ENCODE data around the gene PTPRG.

The PTPRG gene

DNA sequence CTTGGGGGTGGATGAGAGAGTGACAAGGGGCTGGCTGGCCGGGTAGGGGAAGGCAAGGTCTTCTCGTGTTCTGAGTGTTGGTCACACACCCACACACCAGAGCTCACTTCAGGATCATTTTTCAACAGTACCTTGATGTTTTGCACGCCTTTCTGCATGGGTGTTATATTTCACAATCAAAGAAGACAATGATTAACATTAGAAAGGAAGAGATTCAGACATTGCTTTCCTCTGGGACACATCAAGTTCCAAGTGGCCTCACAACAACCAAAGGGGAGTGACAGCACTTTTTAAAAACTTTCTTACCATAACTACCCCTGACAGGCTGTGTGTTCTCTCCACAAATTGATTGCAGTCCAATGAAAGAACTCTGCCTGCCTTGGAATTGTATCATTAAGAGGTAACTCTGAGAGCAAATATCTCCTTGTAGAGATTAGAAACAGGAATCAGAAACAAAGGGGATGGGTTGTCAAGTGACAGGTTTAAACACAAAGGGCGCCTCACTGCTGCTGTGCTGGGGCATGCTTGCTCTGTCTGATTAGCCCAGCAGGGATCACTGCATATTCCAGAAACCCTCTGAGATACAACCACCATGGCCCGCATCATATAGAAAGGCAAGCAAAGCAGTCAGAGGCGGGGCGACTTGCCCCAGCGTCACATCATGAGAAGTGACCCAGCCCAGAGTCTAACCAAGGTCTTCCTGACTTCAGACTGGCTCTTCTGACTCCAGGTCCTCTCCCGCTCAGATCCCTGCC, 581.1 kb downstream of the PTPRG start:
- no peak for DNase-seq

DNA sequence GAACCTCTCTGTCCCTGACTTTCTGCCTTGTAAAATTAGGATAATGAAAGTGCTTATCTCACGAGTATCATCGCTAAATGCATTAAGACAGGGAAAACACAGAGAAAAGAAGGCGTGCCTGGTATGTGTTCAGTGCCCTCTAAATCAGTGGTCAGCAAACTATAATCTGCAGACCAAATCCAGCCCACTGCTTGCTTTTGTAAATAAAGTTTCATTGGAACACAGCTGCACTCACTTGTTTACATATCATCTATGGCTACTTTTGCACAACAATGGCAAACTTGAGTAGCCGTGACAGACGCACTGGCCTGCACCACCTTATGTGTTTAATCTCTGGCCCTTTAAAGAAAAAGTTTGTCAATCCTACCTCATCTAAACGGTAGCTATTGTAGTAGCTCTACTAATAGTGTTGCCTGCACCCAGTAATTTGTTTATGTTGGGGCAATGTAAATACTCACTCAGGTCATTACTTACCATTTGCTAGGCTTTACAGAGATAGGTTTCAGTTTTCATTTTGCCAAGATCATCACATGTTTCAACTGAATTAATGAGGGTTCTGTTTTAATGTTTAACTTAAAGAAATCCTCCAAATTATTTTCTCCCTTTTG, 582.6 kb downstream of the PTPRG start:
- no peak for DNase-seq

DNA sequence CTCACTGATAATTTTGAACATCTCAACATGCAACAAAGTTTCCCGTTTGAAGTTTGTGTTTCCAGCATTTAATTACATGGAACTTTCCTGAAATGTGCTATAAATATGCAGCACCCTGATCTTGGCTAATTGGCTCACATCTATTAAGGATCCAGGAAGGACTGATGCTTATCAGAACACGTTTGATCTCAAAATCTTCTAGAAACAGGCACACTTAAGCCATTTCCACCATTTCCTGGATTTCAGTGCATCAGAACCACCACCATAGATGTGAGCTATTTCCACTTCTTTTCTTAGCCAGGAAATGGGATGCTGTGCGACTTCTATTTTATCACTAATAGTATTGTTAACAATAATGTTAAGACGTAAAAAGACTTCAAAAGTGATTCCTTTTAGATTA, 583.1 kb downstream of the PTPRG start:
- DNase-seq = no peak

DNA sequence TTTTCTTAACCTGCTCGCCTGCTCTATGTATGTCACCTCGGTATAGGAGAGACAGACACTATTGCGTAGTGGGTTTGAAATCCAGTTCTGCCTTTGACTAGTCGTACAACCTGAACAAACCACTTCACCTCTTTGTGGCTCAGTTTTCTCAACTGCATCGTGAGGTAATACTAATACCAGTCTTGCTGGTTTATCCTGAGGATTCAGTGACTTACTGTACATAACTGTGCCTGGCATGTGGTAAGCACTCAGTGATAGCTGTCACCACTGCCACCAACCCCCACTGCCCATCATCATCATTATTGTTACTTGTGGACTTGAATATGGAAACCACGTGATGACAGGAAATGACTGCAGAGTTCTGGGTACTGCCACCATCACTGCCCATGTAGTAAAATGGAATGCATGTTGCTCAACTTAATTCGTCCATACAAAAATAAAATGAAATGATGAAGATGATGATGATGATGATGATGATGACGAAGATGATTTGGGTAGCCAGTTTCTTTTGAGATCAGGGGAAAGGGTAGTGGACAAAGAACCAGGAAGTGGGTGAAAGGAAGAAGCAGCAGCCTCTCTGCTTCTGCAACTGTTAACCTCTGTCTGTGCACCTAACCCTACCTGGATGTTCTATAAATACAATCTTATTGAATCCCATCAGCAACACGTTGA, 583.9 kb downstream of the PTPRG start:
- DNase-seq = no peak

DNA sequence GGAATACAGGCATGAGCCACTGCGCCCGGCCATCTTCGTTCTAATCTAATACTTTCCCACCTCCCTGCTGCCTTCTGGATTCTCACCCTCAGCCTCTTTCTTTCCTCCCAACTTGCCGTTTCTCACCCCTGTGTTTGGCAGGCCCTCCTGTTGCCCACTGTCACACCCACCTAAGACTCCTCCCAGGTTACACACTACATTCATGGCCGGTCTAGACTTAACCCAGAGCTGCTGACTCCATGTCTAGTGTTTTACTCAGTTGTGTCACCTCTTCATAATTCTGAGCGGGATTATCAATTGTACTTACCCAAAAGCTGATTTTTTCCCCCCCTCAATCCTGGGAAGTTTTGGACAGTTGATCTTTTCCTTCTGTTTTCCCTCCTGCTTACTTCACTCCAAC, 588.2 kb downstream of the PTPRG start:
- no peak for DNase-seq

DNA sequence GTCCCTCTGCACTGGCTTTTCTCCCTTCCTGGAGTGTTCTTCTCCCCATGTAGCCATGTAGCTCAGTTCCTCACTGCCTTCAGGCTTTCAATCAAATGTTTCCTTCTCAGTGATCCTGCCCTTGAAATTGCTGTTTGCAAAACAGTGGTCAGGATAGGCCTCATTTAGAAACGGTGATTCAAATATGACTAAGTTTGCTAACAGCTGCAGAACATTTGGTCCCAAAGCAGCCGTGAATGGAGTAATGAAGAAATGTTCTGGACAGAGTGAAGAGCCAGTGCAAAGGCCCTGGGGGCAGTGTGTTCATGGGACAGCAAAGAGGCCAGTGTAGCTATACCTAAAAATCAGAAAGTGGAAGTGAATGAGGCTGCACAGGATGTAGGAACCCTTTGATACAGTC, 588.6 kb downstream of the PTPRG start:
- peak; percentile 48 for DNase-seq

DNA sequence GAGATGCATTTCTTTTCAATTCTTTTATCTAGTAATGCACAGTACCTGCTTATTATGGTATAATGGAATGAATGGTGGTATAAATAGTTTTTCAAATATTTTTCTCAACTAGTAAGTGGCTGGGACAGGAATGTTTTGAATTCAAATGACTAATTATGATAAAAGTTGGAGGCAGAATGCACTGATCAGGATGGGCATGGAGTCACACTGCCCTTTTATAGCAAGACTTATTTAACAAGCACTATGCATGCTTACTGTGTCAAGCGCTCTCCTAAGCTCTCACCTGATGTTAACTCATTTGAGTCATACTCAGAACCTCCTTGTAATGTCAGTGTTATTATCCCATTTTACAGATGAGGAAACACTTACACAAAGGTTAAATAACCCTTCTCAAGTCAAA, 590.2 kb downstream of the PTPRG start:
- DNase-seq = peak; percentile 28

DNA sequence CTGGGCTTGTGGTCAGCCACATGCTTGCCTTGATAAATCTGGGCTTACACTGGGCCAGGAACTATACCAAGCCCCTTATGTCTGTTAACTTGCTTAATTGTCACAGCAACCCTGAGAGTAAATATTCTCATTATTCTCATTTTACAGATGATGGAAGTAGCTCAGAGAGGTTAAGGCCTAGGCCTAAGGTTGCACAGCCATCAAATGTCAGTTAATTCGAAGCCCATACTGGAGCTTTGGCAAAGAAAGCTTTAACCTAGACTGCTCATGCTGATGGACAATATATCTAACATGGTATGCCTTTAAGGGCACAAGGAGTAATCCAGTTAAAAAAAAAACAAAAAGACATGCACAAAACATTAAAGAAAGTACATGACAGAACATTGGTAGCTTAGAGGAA, 591.9 kb downstream of the PTPRG start:
- no peak for DNase-seq

DNA sequence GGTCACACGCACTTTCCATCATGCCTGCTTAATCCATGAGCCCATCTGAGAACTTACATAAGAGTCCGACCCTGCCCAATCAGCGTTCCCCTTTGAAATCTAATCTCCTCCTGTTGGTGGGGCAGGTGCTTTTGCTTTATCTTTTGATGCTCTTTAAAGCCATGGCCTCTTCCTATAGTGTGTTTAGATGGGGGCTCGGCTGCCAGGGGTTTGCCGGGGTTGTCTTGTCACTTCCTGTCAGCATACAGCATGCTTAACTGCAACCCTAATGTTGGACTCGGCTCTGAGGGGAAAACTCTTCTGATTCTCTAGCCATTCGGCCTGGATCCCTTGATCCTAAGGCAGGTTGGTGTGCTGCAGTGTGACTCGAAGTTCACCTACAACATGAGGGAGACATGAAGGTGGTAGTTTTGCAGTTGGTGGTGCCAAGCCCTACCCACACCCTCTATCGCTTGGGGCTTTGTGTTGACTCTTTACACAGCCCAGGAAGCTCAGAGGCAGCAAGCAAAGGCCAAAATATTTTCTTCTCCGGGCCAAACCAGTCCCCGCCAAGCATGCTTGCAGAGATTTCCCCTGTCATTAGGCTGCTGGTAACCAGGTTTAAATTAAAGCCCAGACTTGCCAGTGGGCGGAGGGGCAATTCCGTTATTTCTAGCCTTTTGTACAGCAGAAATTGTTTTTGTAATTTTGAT, 593.2 kb downstream of the PTPRG start:
- DNase-seq = no peak

DNA sequence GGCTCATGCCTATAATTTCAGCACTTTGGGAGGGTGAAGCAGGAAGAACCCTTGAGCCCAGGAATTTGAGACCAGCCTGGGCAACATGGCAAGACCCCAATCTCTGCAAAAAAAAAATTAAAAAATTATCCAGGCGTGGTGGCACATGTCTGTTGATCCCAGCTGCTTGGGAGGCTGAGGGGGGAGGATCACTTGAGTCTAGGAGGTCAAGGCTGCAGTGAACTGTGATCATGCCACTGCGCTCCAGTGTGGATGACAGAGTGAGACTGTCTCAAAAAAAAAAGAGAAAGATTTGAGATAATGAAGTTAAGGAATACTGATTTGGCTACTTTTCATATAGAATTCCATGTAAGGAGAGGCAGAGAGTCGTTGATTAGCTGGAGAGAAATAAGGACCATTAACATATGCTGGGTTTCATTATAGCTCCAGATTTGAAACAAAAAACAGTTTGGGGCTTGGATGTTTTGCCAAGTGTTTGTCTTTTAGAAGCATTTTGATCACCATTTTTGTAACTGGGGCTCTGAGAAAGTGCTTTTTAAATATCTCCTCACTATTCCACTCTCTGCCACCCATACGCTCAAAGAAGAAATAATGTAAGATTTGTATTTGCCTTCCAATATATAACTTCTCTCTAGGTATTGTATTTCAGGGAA, 597.8 kb downstream of the PTPRG start:
- no peak for DNase-seq

DNA sequence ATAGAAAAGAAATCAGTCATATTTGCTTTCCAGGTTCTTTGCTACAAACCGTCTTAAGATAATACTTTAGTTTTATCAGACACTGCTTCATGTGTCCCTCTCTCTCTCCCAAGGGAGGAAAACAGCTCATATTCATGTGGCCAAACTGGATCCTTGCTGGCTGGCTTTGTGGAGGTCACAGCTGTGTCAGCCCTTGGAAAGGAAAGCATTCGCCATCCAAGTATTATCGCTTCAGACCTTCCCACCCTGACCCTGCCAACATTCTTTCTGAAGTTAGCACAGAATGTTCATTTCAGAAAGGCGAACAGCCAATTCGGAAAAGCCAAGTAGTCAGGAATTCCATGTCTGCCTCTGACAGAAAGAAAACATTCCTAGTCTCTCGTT, 598.3 kb downstream of the PTPRG start:
- no peak for DNase-seq

DNA sequence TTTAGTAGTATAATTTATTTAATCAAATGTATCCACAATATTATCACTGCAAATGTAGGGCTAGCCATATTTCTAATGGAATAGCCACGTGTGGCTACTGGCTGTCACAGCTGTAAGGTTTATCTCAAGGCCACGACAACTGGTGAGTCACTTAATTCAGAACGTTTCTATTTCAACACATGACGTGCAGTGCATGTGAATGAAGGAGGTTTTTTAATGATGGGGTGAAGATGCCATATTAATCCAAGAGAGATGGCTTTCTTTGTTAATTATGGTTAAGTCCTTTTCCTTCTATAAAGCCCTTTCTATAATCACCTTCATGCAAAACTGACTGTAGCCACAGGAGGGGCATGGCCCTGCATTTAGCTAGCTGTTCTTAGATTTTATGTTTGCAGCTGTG, 600.0 kb downstream of the PTPRG start:
- no peak for DNase-seq

DNA sequence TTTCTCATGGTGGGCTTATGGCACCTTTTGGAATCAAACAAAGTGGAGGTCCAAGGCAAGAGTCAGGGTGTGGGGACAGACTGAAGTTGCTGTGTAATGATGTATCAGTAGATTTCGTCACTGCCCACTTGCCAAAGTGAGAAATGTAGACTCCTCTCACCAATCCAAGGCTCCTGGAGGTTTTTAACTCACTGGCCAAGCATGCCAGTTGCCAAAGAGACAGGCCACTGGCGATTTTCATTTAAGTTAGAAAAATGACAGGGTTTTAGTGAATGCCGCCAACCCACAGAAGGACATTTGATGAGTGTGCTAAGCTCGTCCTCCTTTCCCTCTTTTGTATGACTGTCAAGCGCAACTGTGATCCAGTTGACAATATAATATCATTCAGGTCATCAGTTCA, 602.8 kb downstream of the PTPRG start:
- no peak for DNase-seq

DNA sequence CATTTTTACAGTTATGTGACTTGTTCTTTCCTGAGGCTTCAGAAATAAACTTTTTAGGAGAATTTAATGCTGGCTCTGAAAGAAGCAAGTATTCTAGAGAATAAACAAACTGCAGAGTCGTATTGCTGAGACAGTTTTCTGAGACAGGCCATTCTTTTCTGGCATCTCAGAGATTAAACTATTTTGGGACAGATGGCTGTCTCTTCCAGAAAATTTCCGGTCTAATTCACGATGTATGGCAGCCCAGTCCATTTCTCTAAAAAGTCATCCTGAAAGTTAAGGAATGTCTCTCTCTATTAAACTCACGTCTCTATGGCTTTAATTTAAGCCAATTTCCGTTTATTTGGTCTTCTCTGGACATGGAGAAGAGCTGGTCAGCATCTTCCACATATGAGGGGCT, 603.4 kb downstream of the PTPRG start:
- DNase-seq = no peak

DNA sequence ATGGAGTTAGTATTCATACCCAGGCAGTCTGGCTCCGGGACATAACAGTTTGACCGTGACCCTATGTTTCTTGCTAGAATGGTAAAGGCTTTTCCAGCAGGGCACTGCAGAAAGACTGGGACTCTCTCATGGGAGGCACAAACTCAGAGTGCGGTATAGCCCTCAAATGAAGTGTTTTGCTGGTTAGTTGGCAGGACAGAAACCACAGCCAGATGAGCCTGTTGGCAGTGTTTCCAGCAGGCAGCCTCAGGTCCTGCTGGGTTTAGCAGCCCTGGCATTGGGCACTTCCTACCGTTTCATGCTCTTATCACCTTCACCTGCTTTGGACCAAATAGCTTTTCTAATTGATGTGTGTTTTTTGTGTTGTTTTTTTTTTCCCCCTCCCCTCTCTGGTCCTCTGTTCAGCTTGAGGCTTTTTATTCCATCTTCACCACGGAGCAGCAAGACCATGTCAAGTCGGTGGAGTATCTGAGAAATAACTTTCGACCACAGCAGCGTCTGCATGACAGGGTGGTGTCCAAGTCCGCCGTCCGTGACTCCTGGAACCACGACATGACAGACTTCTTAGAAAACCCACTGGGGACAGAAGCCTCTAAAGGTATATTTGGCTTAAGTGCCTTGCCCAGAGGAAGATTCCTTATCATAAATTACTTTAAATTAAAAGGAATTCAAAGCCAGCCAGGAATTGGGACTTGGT, 606.3 kb downstream of the PTPRG start:
- DNase-seq = no peak

DNA sequence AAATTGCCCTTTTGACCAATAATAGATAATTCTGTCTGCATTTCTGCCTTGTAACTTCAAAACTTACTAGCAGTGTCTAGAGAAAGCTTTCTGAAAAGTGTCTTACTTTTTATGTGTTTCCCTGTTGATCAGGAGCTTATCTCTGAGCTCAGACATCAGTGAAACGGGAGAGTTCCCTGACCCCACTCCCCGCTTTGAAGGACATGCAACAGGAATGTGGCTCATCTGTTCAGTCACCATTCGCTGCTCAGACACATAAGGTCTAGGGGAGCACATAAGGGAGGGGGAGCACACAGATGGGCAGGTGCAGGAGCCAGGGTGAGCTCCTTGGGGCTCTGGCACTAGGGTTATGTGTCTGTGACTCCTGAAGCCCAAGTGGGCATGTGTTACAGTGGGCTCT, 607.0 kb downstream of the PTPRG start:
- no peak for DNase-seq

DNA sequence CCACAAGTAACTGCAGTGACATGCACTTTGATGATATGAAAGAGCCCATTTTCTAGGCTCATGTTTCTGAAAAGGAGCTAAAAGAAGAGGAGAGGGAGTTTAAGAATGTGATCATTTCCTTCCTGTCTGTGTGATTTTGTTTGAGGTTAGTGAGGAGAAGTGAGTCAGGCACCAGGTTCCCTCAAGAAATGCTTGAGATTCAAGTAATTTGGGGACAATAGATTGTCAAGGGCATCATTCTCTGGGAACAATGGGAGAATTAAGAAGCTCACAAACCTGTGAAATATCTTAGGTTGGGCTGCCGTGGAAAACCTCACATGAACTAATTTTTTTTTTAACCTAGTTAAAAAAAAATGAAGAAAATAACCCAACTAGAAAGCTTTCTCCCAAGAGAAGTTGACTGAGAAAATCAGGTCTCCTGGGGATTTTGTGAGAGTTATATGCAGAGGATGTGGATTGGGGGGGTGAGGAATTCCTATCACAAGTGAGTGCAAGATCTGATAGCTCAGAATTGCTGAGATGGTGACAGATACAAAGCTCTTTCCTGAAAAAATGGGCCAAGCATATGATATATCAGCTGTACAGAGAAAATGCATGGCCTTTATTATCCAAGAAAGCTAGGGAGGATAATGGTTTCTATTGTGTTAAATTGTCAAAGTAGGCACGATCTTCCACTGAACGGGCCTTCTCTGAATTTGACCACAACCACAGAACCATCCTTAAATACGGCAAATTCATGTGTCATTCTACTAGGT, 608.7 kb downstream of the PTPRG start:
- DNase-seq = peak; percentile 38

DNA sequence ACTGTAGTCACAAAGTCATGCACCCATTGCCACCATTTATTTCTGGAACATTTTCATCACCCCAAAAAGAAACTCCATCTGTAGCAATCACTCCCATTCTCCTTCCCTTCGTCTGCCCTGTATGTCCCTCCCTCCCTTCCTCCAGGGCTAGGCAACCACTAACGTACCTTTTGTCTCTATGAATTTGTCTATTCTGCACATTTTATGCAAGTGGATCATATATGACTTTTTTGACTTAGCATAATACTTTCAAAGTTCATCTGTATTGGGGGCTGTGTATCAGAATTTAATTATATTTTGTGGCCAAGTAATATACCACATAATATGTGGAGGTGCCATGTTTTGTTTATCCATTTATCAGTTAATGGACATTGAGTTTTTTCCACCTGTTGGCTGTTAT, 610.4 kb downstream of the PTPRG start:
- DNase-seq = no peak

DNA sequence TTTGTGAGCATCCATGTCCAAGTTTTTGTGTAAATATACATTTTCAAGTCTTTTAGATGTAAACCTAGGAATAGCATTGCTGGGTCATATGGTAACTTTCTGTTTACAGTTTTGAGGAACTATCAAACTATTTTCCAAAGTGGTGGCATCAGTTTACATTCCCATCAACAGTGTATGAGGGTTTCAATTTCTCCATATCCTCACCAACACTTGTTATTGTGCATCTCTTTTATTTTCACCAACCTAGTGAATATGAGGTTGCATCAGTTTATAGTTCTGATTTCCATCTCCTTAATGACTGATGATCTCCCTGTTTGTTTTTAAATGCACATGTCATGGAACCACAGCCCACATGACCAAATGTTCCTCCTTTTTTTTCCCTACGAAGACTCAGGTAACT, 610.8 kb downstream of the PTPRG start:
- no peak for DNase-seq

DNA sequence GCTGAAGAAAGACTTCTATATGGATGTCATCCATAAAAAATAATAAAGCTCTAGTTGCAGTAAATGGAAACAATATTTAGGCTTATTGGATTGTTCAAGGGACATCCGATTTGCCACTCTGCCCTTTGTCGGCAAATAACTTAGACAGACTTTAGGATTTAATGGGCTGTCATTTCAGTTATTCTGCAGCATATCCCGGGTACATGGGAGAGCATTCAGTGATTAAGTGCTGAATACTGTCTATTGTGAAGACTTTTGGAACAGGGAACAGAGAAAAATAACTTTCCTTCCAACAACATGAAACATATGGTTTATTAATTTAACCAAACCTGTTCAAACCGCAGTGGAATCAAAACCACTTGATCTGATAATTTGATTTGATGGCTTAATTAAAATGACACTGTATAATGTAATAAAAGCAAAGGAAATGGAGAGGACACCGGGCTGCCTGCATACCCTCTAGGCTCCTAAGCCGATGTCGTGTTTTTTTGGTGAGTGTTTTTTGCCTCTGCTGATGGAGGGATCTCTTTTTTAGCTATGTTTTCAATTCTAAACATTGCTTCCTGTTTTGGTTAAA, 612.7 kb downstream of the PTPRG start:
- DNase-seq = no peak

DNA sequence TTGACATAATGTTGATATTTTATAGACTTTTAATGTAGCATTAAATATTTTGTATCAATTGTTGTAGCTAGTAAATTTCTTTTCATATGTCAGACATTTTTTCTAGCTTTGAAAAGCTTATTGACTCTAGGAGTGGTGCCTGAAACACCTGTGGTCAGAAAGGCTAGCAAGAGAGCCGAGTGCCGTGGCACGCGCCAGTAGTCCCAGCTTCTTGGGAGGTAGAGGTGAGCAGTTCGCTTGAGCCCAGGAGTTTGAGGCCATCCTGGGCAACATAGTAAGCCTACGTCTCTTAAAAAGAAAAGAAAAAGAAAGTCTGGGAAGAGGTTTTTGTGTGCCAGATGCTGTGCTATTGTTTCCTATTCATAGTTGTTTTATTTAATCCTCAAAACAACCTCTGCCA, 613.8 kb downstream of the PTPRG start:
- no peak for DNase-seq

DNA sequence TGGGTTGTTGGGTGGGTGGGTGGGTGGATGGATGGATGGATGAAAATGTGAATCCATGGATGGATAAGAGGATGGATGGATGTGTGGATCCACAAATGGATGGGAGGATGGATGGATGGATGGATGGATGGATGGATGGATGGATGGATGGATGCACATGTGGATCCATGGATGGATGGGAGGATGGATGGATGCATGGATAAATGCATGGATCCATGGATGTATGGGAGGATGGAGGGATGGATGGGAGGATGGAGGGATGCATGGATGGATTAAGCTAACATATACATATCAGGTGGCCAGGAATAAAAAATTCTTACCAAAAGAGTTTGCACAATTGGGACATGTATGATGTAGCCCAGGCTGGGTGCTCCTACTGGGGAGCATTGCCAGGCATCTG, 616.7 kb downstream of the PTPRG start:
- DNase-seq = no peak
